ENCODE measurements around the gene HAUS7. TPM values are rescaled to one million over a fixed set of nuclear protein-coding genes. Genes with fewer than 3 reads are reported as not detected.

Gene HAUS7
- total and polyA plus RNA-seq, 7 donors, result 15.0 to 37.8 (median 23.9) TPM

- Histone ChIP-seq H3K4me3 (no peak overlapping the region), H3K36me3 (no peaks in the 10 kb centered on the region), H3K27ac (no peak overlapping the region), H3K9me3 (no peaks in the 10 kb centered on the region), H3K27me3 (no peaks in the 10 kb centered on the region), H3K4me1 (no peaks in the 10 kb centered on the region)
- 79 to 82% methylated on average over 17 of the region's 17 CpGs for WGBS, 2 donors
- intact Hi-C loops (cut with DNase I), result no loop called here
- no peak for TF ChIP-seq POLR2A (IDR thresholded peaks at IDR 0.05)
- no peak for TF ChIP-seq EP300 (IDR thresholded peaks at IDR 0.05)
- no peak for TF ChIP-seq CTCF (IDR thresholded peaks at IDR 0.05)
- no peak for TF ChIP-seq POLR2AphosphoS5 (IDR thresholded peaks at IDR 0.05)
- DNase-seq, result no peak
Measured at GRCh38 chrX:153511784-153512500, 41.6 kb upstream of the HAUS7 start.

- no peak for DNase-seq
- TF ChIP-seq CTCF (IDR thresholded peaks at IDR 0.05) (no peak), EP300 (IDR thresholded peaks at IDR 0.05) (no peak), POLR2AphosphoS5 (IDR thresholded peaks at IDR 0.05) (no peak), POLR2A (IDR thresholded peaks at IDR 0.05) (no peak)
- H3K27ac ChIP-seq, result no peak overlapping the region
- H3K36me3 ChIP-seq, result no peaks in the 10 kb centered on the region
- no peaks in the 10 kb centered on the region for H3K9me3 ChIP-seq
- H3K4me3 ChIP-seq, result no peak overlapping the region
- no peaks in the 10 kb centered on the region for H3K4me1 ChIP-seq
- intact Hi-C loops (cut with DNase I), result no loop called here
- 72 to 89% methylated on average over 11 of the region's 11 CpGs for WGBS, 2 donors
- no peaks in the 10 kb centered on the region for H3K27me3 ChIP-seq
Measured at GRCh38 chrX:153510383-153510782, 40.0 kb upstream of the HAUS7 start.

- Histone ChIP-seq H3K36me3 (no peaks in the 10 kb centered on the region), H3K9me3 (no peaks in the 10 kb centered on the region), H3K4me3 (no peak overlapping the region), H3K4me1 (no peaks in the 10 kb centered on the region), H3K27ac (no peak overlapping the region), H3K27me3 (no peaks in the 10 kb centered on the region)
- TF ChIP-seq CTCF (IDR thresholded peaks at IDR 0.05), result no peak
- TF ChIP-seq POLR2A (IDR thresholded peaks at IDR 0.05), result no peak
- TF ChIP-seq EP300 (IDR thresholded peaks at IDR 0.05), result no peak
- TF ChIP-seq POLR2AphosphoS5 (IDR thresholded peaks at IDR 0.05), result no peak
- intact Hi-C loops (cut with DNase I), result loop anchor here (5.0 kb wide), 1 partner anchor 567 kb away; no protein-coding TSS in a partner anchor
- DNase-seq, result no peak
- 86 to 91% methylated on average over 14 of the region's 14 CpGs for WGBS, 2 donors
Measured at GRCh38 chrX:153509592-153509991, 39.2 kb upstream of the HAUS7 start.

GRCh38 chrX:153507484-153508178 is 37.3 kb upstream of the HAUS7 start:
- Histone ChIP-seq H3K27ac (no peak overlapping the region), H3K4me1 (no peaks in the 10 kb centered on the region), H3K27me3 (no peaks in the 10 kb centered on the region), H3K4me3 (no peak overlapping the region), H3K9me3 (no peaks in the 10 kb centered on the region), H3K36me3 (no peaks in the 10 kb centered on the region)
- DNase-seq, result peak; percentile 90
- TF ChIP-seq POLR2AphosphoS5 (IDR thresholded peaks at IDR 0.05), result no peak
- no peak for TF ChIP-seq EP300 (IDR thresholded peaks at IDR 0.05)
- no peak for TF ChIP-seq POLR2A (IDR thresholded peaks at IDR 0.05)
- peak; percentile 50 to 71 (median 62) for TF ChIP-seq CTCF (IDR thresholded peaks at IDR 0.05)
- WGBS, 2 donors, result 10 to 18% methylated on average over 18 of the region's 19 CpGs
- intact Hi-C loops (cut with DNase I), result loop anchor here (1.0 to 5.0 kb wide), 3 partner anchors 36 to 565 kb away; no protein-coding TSS in a partner anchor
